Fibroblast of lung (primary cell): Measurements from ENCODE around the gene NXPH1. TPM values are rescaled to one million over a fixed set of nuclear protein-coding genes. Genes with fewer than 3 reads are reported as not detected.

Experiments used
- DNase-seq, 2 donors: peaks; one replicate each; pipeline versions ENCODE4 v3.0.0 to v3.0.0-alpha.2; 2010; ENCODE audit warnings: low read depth in 2 of 2
- H2AFZ ChIP-seq: 2 replicates; pipeline ENCODE4 v1.5.1; 2012; ENCODE audit warnings: low read length, control low read depth, inconsistent platforms
- H3K27ac ChIP-seq: 2 replicates; pipeline ENCODE4 v1.5.1; 2011; ENCODE audit warnings: low read length, control low read depth; ENCODE audit not compliant: insufficient read depth
- H3K27me3 ChIP-seq: 2 replicates; pipeline ENCODE4 v1.5.1; 2011; ENCODE audit warnings: mild to moderate bottlenecking, low read length; ENCODE audit not compliant: control insufficient read depth, insufficient read depth
- H3K36me3 ChIP-seq: 2 replicates; pipeline ENCODE4 v1.5.1; 2011; ENCODE audit warnings: low read length; ENCODE audit not compliant: control insufficient read depth, insufficient read depth
- H3K4me1 ChIP-seq: 2 replicates; pipeline ENCODE4 v1.5.1; 2011; ENCODE audit warnings: low read length; ENCODE audit not compliant: control insufficient read depth, insufficient read depth; ENCODE audit errors: extremely low read depth
- H3K4me2 ChIP-seq: 2 replicates; pipeline ENCODE4 v1.5.1; 2011; ENCODE audit warnings: low read length, control low read depth; ENCODE audit not compliant: insufficient read depth; ENCODE audit errors: extremely low read depth
- H3K4me3 ChIP-seq, 4 experiments: fragments of 200-600 bp in 1 of 4; sonication (generic) in 1 of 4; replicated peaks in 1 of 4; 2 replicates each; pipeline ENCODE4 v1.5.1; 2011 to 2016; ENCODE audit warnings: low read length in 4 of 4, low read depth in 3 of 4, mild to moderate bottlenecking in 3 of 4, control low read depth in 2 of 4, inconsistent platforms in 1 of 4, mixed read lengths in 1 of 4; ENCODE audit not compliant: insufficient read depth in 1 of 4; ENCODE audit errors: control extremely low read depth in 1 of 4
- H3K79me2 ChIP-seq: 2 replicates; pipeline ENCODE4 v1.5.1; 2012; ENCODE audit warnings: mild to moderate bottlenecking, low read length, inconsistent platforms; ENCODE audit not compliant: control insufficient read depth, insufficient read depth
- H3K9ac ChIP-seq: 2 replicates; pipeline ENCODE4 v1.5.1; 2011; ENCODE audit warnings: mild to moderate bottlenecking, low read length, control low read depth; ENCODE audit not compliant: insufficient read depth
- H3K9me3 ChIP-seq: 2 replicates; pipeline ENCODE4 v1.5.1; 2012; ENCODE audit warnings: low read depth, low read length; ENCODE audit not compliant: control insufficient read depth, insufficient read depth
- H4K20me1 ChIP-seq: 2 replicates; pipeline ENCODE4 v1.5.1; 2011; ENCODE audit warnings: low read length; ENCODE audit not compliant: control insufficient read depth, insufficient read depth; ENCODE audit errors: extremely low read depth
- CTCF ChIP-seq, 2 donors: IDR thresholded peaks in 1 of 2; conservative IDR thresholded peaks in 1 of 2; 1 replicate in 1 of 2; 2 replicates in 1 of 2; pipeline ENCODE4 v1.5.1; 2011 to 2012; ENCODE audit warnings: low read length in 2 of 2, control low read depth in 1 of 2, inconsistent platforms in 1 of 2, low read depth in 1 of 2, mild to moderate bottlenecking in 1 of 2
- EZH2 ChIP-seq: IDR thresholded peaks from 2 replicates; pipeline ENCODE4 v1.5.1; 2012; ENCODE audit warnings: low read length, control low read depth, mild to moderate bottlenecking; ENCODE audit errors: missing control alignments
- polyA plus RNA-seq, 2 donors: library from polyadenylated mRNA; depleted of rRNA in 1 of 2; stranded (reverse) in 1 of 2; unstranded in 1 of 2; fragments of >200 nt; gene quantifications; 2 replicates each; pipeline ENCODE4 v1.2.1, GENCODE V29; 2011 to 2012; ENCODE audit warnings: missing spikeins in 1 of 2
- total RNA-seq: library from RNA; depleted of rRNA; stranded (reverse); fragments of >200 nt; gene quantifications from 2 replicates; pipeline ENCODE4 v1.2.1, GENCODE V29; 2014

NXPH1 gene
- total and polyA plus RNA-seq, 2 donors (not counting 1 experiment from before 2014, with no cell fraction given) = not detected

- no peak overlapping the region for H3K9ac ChIP-seq
- no peaks in the 10 kb centered on the region for H4K20me1 ChIP-seq
- H3K36me3 ChIP-seq = no peaks in the 10 kb centered on the region
- no peaks in the 10 kb centered on the region for H3K79me2 ChIP-seq
- no peaks in the 10 kb centered on the region for H3K9me3 ChIP-seq
- no peak overlapping the region for H3K4me2 ChIP-seq
- no peaks in the 10 kb centered on the region for H3K27me3 ChIP-seq
- TF ChIP-seq EZH2 (no peak), CTCF (conservative IDR thresholded peaks at IDR 0.05 in 1 of 2, IDR thresholded peaks at IDR 0.05 in 1 of 2; ENCODE audit: low read depth in 1 of 2, low read length in 2 of 2) (peak; percentile 26 to 70)
- H2AFZ ChIP-seq = no peak overlapping the region
- DNase-seq = peak; percentile 49 to 74
- no peak overlapping the region for H3K27ac ChIP-seq
- H3K4me1 ChIP-seq = no peaks in the 10 kb centered on the region
- H3K4me3 ChIP-seq = no peak overlapping the region
Observed at GRCh38 chr7:8418629-8419245, 14.7 kb upstream of the NXPH1 start.

- no peaks in the 10 kb centered on the region for H3K36me3 ChIP-seq
- no peak overlapping the region for H3K4me3 ChIP-seq
- H3K27ac ChIP-seq = no peak overlapping the region
- H3K4me2 ChIP-seq = no peak overlapping the region
- H2AFZ ChIP-seq = no peak overlapping the region
- H3K79me2 ChIP-seq = no peaks in the 10 kb centered on the region
- H3K4me1 ChIP-seq = no peaks in the 10 kb centered on the region
- H3K9ac ChIP-seq = no peak overlapping the region
- H3K9me3 ChIP-seq = no peaks in the 10 kb centered on the region
- no peak for DNase-seq
- no peak for TF ChIP-seq EZH2
- TF ChIP-seq CTCF (conservative IDR thresholded peaks at IDR 0.05 in 1 of 2, IDR thresholded peaks at IDR 0.05 in 1 of 2; ENCODE audit: low read depth in 1 of 2, low read length in 2 of 2) = no peak
- H3K27me3 ChIP-seq = no peaks in the 10 kb centered on the region
- no peaks in the 10 kb centered on the region for H4K20me1 ChIP-seq
Observed at GRCh38 chr7:8422177-8422576, 11.2 kb upstream of the NXPH1 start.

GRCh38 chr7:8423057-8423456 is 10.4 kb upstream of the NXPH1 start:
- H3K27ac ChIP-seq = no peak overlapping the region
- H3K79me2 ChIP-seq = no peaks in the 10 kb centered on the region
- no peaks in the 10 kb centered on the region for H3K9me3 ChIP-seq
- no peaks in the 10 kb centered on the region for H3K27me3 ChIP-seq
- no peak overlapping the region for H3K9ac ChIP-seq
- H3K4me3 ChIP-seq = no peak overlapping the region
- DNase-seq = no peak
- H3K36me3 ChIP-seq = no peaks in the 10 kb centered on the region
- H4K20me1 ChIP-seq = no peaks in the 10 kb centered on the region
- H2AFZ ChIP-seq = no peak overlapping the region
- H3K4me1 ChIP-seq = no peaks in the 10 kb centered on the region
- no peak overlapping the region for H3K4me2 ChIP-seq
- TF ChIP-seq EZH2 = no peak
- no peak for TF ChIP-seq CTCF (conservative IDR thresholded peaks at IDR 0.05 in 1 of 2, IDR thresholded peaks at IDR 0.05 in 1 of 2; ENCODE audit: low read depth in 1 of 2, low read length in 2 of 2)
